Measurements from ENCODE around the gene ZNF823. TPM values are rescaled to one million over a fixed set of nuclear protein-coding genes. Genes with fewer than 3 reads are reported as not detected.

The ZNF823 gene
- total and polyA plus RNA-seq, 9 of the 15 experiments (the other 6 are each of a cell fraction or from before 2014, with no cell fraction given): 4.0 to 13.4 (median 6.1) TPM

- TF ChIP-seq FOS (IDR thresholded peaks at IDR 0.05; ENCODE audit: extremely low read depth, insufficient read length) (peak; percentile 77), TFAP4 (CRISPR knock-in tag; IDR thresholded peaks at IDR 0.05; ENCODE audit: borderline replicate concordance) (peak; percentile 44; the same call in 1 of the 2 replicates), SUPT5H (IDR thresholded peaks at IDR 0.05) (peak; percentile 79), TBL1XR1 (IDR thresholded peaks at IDR 0.05; ENCODE audit: low read length in 2 of 2) (peak in 1 of 2 experiments; percentile 12; a peak in 1 of 4 replicates), PHF20 (IDR thresholded peaks at IDR 0.05; ENCODE audit: partially characterized antibody) (peak; percentile 24), ZFPM2 (CRISPR knock-in tag; IDR thresholded peaks at IDR 0.05) (no peak), GATAD2B (IDR thresholded peaks at IDR 0.05; ENCODE audit: borderline replicate concordance) (peak; percentile 53; the same call in 1 of the 2 replicates), TAF1 (IDR thresholded peaks at IDR 0.05; ENCODE audit: control insufficient read depth, extremely low read depth, insufficient read depth, low read length, severe bottlenecking) (peak; percentile 74), YY1 (IDR thresholded peaks at IDR 0.05; ENCODE audit: borderline replicate concordance in 1 of 3, control insufficient read depth in 1 of 3, extremely low read depth in 1 of 3, insufficient read depth in 3 of 3, insufficient read length in 1 of 3, insufficient replicate concordance in 2 of 3, low read depth in 1 of 3, low read length in 2 of 3) (peak in 1 of 3 experiments; percentile 53), CGGBP1 (CRISPR knock-in tag; IDR thresholded peaks at IDR 0.05) (no peak), PBX2 (CRISPR knock-in tag; IDR thresholded peaks at IDR 0.05; ENCODE audit: low read depth) (peak; percentile 82), PBX2 (tag; conservative IDR thresholded peaks at IDR 0.05; ENCODE audit: low read depth) (peak; percentile 95), BRF1 (IDR thresholded peaks at IDR 0.05; ENCODE audit: borderline replicate concordance, extremely low read depth, insufficient read length) (no peak), ZSCAN32 (CRISPR knock-in tag; IDR thresholded peaks at IDR 0.05) (no peak), ZFX (CRISPR knock-in tag; IDR thresholded peaks at IDR 0.05) (peak; percentile 67), XRCC5 (IDR thresholded peaks at IDR 0.05; ENCODE audit: low read depth, low read length) (0 out of 2 replicates have a peak, but pooled peaks have one; percentile 19), ELK3 (CRISPR knock-in tag; IDR thresholded peaks at IDR 0.05) (no peak), KLF16 (IDR thresholded peaks at IDR 0.05) (no peak), GTF2E2 (tag; IDR thresholded peaks at IDR 0.05) (no peak), POLR2G (IDR thresholded peaks at IDR 0.05; ENCODE audit: low read depth, low read length) (peak; percentile 92), BHLHE40 (IDR thresholded peaks at IDR 0.05; ENCODE audit: low read length) (peak; percentile 5; the same call in 1 of the 2 replicates), RBBP5 (IDR thresholded peaks at IDR 0.05; ENCODE audit: borderline replicate concordance, insufficient read depth, low read length, poor library complexity, severe bottlenecking) (peak; percentile 71)
Observed at GRCh38 chr19:11694533-11695439, 44.0 kb downstream of the ZNF823 start (continued).

Data from K562 (cell line).